PC-9 (cell line): ENCODE results near the gene TRABD2B.

Experiments
- EZH2 ChIP-seq: fragments of 200-600 bp; sonication (generic); IDR thresholded peaks from 2 replicates; pipeline ENCODE4 v1.8.0; 2017; ENCODE audit warnings: antibody characterized with exemption, low read depth
- TF ChIP-seq, protein P1 (sequence below): fragments of 200-600 bp; sonication (generic); conservative IDR thresholded peaks from 2 replicates; pipeline ENCODE4 v1.6.1; 2017; ENCODE audit warnings: mixed run types, antibody characterized with exemption, mild to moderate bottlenecking, moderate library complexity

DNA sequence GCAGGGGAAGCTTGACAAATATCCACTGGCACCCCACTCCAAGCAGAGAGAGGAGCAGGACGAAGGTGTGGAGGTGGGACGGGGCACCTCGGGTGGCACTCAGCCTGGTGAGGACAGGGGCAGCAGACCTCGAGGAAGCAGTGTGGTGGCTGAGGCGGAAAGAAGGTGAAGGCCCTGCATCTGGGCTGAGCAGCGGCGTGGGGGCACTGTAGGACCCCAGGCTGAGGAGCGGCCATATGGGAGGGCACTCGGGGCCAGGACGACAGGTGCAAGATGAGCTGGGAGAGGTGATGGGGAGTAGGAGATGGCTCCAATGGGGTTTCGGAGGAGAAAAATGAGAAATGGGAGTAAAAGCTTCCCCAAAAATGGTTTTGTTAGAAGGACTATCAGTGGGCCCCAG lies 224.9 kb downstream of the TRABD2B start:
- TF ChIP-seq, protein P1, sequence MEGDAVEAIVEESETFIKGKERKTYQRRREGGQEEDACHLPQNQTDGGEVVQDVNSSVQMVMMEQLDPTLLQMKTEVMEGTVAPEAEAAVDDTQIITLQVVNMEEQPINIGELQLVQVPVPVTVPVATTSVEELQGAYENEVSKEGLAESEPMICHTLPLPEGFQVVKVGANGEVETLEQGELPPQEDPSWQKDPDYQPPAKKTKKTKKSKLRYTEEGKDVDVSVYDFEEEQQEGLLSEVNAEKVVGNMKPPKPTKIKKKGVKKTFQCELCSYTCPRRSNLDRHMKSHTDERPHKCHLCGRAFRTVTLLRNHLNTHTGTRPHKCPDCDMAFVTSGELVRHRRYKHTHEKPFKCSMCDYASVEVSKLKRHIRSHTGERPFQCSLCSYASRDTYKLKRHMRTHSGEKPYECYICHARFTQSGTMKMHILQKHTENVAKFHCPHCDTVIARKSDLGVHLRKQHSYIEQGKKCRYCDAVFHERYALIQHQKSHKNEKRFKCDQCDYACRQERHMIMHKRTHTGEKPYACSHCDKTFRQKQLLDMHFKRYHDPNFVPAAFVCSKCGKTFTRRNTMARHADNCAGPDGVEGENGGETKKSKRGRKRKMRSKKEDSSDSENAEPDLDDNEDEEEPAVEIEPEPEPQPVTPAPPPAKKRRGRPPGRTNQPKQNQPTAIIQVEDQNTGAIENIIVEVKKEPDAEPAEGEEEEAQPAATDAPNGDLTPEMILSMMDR = no peak
- TF ChIP-seq EZH2 = no peak
